Ascending aorta (tissue), 2 donors: Measurements from ENCODE around the gene SPACA6. TPM values are rescaled to one million over a fixed set of nuclear protein-coding genes. Genes with fewer than 3 reads are reported as not detected.

ENCODE experiments used
- DNase-seq, 2 donors: peaks; one replicate each; pipeline ENCODE4 v3.0.0-alpha.2; 2019; ENCODE audit warnings: low spot score in 2 of 2
- H3K27ac ChIP-seq, 2 donors: fragments of 200-600 bp; sonication (generic); one replicate each; pipeline ENCODE4 v1.5.1; 2016 to 2017; ENCODE audit warnings: mild to moderate bottlenecking in 1 of 2
- H3K27me3 ChIP-seq: fragments of 200-600 bp; sonication (generic); one replicate; pipeline ENCODE4 v1.5.1; 2017
- H3K36me3 ChIP-seq, 2 donors: fragments of 200-600 bp; sonication (generic); one replicate each; pipeline ENCODE4 v1.5.1; 2016
- H3K4me1 ChIP-seq, 2 donors: fragments of 200-600 bp; sonication (generic); one replicate each; pipeline ENCODE4 v1.5.1; 2016 to 2017; ENCODE audit warnings: mild to moderate bottlenecking in 1 of 2
- H3K4me3 ChIP-seq, 2 donors: fragments of 200-600 bp; sonication (generic); one replicate each; pipeline ENCODE4 v1.5.1; 2016 to 2017; ENCODE audit warnings: mild to moderate bottlenecking in 1 of 2
- H3K9me3 ChIP-seq, 2 donors: fragments of 200-600 bp; sonication (generic); one replicate each; pipeline ENCODE4 v1.5.1; 2016
- CTCF ChIP-seq, 3 experiments: fragments of 200-600 bp in 2 of 3; fragments of 450-650 bp in 1 of 3; sonication (generic) in 2 of 3; IDR thresholded peaks; one replicate each; pipeline ENCODE4 v1.5.1; 2016 to 2019; ENCODE audit warnings: antibody characterized with exemption in 3 of 3, mild to moderate bottlenecking in 1 of 3, moderate library complexity in 1 of 3
- intact Hi-C: fragments of 100-400 bp; cut with DNase I; formaldehyde crosslinking; loops from one replicate; pipeline ENCODE4 v1.15.1; 2023
- total RNA-seq: library from RNA; depleted of rRNA; stranded (reverse); fragments of >200 nt; gene quantifications from one replicate; pipeline ENCODE4 v1.1.0, GENCODE V29; 2016

The SPACA6 gene
- total RNA-seq, 1 donor from 2014 or later, result 16.0 TPM

GRCh38 chr19:51653162-51653561 lies 40.0 kb upstream of the SPACA6 start:
- H3K4me1 ChIP-seq, result peaks cover 0 to 2% of the 10 kb centered on the region in 2 donors
- TF ChIP-seq CTCF (IDR thresholded peaks at IDR 0.05), result no peak
- intact Hi-C loops, result no loop called here
- no peak for DNase-seq
- no peak overlapping the region for H3K4me3 ChIP-seq
- no peaks in the 10 kb centered on the region for H3K9me3 ChIP-seq
- H3K27ac ChIP-seq, result no peak overlapping the region
- no peaks in the 10 kb centered on the region for H3K27me3 ChIP-seq
- H3K36me3 ChIP-seq, result no peaks in the 10 kb centered on the region

- Histone ChIP-seq H3K4me1 (peaks cover 0 to 2% of the 10 kb centered on the region in 2 donors), H3K9me3 (no peaks in the 10 kb centered on the region), H3K4me3 (no peak overlapping the region), H3K36me3 (no peaks in the 10 kb centered on the region), H3K27ac (no peak overlapping the region), H3K27me3 (no peaks in the 10 kb centered on the region)
- no peak for DNase-seq
- intact Hi-C loops, result no loop called here
- TF ChIP-seq CTCF (IDR thresholded peaks at IDR 0.05), result no peak
These were observed 38.3 kb upstream of the SPACA6 start for GRCh38 chr19:51654783-51655182.

- H3K4me1 ChIP-seq, result peaks cover 0 to 2% of the 10 kb centered on the region in 2 donors
- no peak overlapping the region for H3K27ac ChIP-seq
- TF ChIP-seq CTCF (IDR thresholded peaks at IDR 0.05), result peak; percentile 13 to 54 (median 45)
- no peaks in the 10 kb centered on the region for H3K36me3 ChIP-seq
- H3K27me3 ChIP-seq, result no peaks in the 10 kb centered on the region
- H3K4me3 ChIP-seq, result no peak overlapping the region
- no peaks in the 10 kb centered on the region for H3K9me3 ChIP-seq
- no peak for DNase-seq
- intact Hi-C loops, result no loop called here
These were observed 32.0 kb upstream of the SPACA6 start for GRCh38 chr19:51660975-51661600.

DNA sequence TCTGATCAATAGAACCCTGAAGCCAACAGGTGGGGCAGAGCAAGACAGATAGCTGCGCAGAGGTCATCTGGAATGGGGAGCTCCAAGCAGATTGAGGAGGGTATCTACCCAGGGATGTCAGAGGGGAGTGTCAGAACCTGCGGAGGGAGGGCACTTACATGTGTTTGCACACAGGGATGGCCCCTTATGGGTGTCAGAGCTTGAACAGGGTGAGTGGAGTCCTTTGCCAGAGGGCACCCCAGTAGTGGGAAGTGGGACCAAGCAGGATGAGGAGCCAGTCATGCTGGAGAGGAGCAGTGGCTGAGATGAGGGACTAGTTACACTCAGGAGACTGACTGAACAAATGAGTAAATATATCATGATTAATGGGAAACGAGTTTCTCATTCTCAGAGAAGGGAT lies 29.5 kb upstream of the SPACA6 start:
- Histone ChIP-seq H3K4me3 (no peak overlapping the region), H3K9me3 (no peaks in the 10 kb centered on the region), H3K27ac (no peak overlapping the region), H3K4me1 (no peaks in the 10 kb centered on the region), H3K36me3 (no peaks in the 10 kb centered on the region), H3K27me3 (no peaks in the 10 kb centered on the region)
- no peak for DNase-seq
- no peak for TF ChIP-seq CTCF (IDR thresholded peaks at IDR 0.05)
- intact Hi-C loops, result no loop called here

DNA sequence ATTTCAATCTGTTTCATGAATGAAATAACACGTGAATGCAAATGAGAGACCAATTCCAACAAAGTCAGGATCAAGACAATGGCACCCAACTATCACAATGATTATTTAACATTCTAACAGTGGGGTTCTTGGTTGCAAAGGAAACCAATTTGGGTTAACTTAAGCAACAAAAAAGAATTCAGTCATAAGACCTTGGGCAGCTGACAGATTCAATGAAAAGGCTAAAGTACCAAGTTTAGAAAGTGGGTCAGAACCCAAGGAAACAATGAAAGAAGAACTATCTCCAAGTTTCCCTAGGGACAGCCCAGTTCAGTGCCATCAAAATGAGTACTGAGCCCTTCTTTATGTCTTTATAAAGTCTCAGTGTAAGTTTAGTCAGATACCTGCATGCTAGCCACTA lies 29.0 kb upstream of the SPACA6 start:
- Histone ChIP-seq H3K27me3 (no peaks in the 10 kb centered on the region), H3K4me3 (no peak overlapping the region), H3K4me1 (no peaks in the 10 kb centered on the region), H3K36me3 (no peaks in the 10 kb centered on the region), H3K27ac (no peak overlapping the region), H3K9me3 (no peaks in the 10 kb centered on the region)
- intact Hi-C loops, result no loop called here
- no peak for TF ChIP-seq CTCF (IDR thresholded peaks at IDR 0.05)
- DNase-seq, result no peak

DNA sequence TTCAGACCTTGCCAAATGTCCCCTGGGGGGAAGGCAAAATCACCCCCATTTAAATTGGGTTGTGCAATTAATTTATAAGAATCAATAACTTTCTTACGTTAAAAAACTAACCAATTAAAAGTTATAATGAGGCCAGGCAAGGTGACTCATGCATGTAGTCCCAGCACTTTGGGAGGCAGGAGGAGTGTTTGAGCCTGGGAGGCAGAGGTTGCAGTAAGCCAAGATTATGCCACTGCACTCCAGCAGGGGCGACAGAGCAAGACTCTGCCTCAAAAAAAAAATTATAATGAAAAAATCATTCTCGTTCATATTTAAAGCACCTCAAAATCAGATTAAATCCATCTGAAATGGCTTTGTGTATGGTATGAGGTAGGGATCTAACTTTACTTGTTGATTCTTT lies 28.1 kb upstream of the SPACA6 start:
- intact Hi-C loops, result no loop called here
- Histone ChIP-seq H3K9me3 (no peaks in the 10 kb centered on the region), H3K4me1 (no peaks in the 10 kb centered on the region), H3K27me3 (no peaks in the 10 kb centered on the region), H3K27ac (no peak overlapping the region), H3K4me3 (no peak overlapping the region), H3K36me3 (no peaks in the 10 kb centered on the region)
- no peak for DNase-seq
- peak in 1 of 3 experiments; percentile 6 for TF ChIP-seq CTCF (IDR thresholded peaks at IDR 0.05)
